Measurements from ENCODE around the gene FAM83E.

The FAM83E gene

GRCh38 chr19:48618278-48618915, 3.5 kb upstream of the FAM83E start:
- peak overlapping the region; percentile 97 for H3K4me3 ChIP-seq (ENCODE audit: low read length)
- H3K9me3 ChIP-seq (ENCODE audit: control insufficient read depth, insufficient read depth, low read length): no peaks in the 10 kb centered on the region
- no peaks in the 10 kb centered on the region for H3K27me3 ChIP-seq (ENCODE audit: control insufficient read depth, insufficient read depth, low read length)
- peaks cover 21% of the 10 kb centered on the region for H3K36me3 ChIP-seq (ENCODE audit: control insufficient read depth, insufficient read depth, low read length)
- no CpG with 5 or more reads among the region's 18 CpGs for WGBS (ENCODE audit: insufficient coverage, insufficient read length)
- H3K27ac ChIP-seq (ENCODE audit: low read length): no peak overlapping the region
- DNase-seq (ENCODE audit: low read depth, low spot score): no peak
- peaks cover 4% of the 10 kb centered on the region for H3K4me1 ChIP-seq (ENCODE audit: control insufficient read depth, insufficient read depth, low read length)

DNA sequence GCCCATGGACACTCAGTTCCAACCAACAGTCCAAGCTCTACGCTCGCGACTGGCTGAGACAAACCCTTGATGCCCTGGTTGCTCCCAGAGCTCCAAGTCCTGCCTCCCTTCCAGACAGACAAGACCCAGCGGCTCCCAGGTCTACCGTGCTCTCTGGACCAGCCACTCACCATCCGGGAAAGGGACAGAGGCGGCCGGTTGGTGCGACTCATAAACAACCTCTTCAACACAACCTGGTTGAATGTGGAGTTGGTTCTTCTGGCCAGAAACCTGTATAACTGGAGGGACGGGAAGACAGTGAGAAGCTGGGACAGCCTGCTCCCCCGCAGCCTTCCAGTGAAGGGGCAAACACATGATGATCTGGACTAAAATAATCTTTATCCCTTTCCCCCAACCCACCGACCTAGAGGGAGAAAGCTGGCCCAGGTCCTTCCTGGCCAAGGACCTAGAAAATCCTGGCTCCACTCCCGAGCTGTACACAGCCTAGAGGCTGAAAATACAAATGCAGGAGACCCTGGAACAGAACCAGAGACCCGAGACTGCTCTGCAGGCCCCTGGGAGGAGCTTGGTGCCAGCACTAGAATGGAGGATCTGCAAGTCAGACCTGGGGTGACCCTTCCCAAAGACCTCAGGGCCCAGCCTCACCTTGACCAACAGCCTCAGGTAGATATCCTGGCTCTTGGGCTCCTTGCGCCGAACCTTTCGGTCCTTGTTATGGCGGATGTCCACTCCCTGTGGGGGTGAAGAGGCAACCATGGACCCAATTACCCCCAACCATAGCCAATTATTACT, 2.5 kb upstream of the FAM83E start:
- peaks cover 4% of the 10 kb centered on the region for H3K4me1 ChIP-seq (ENCODE audit: control insufficient read depth, insufficient read depth, low read length)
- no peak overlapping the region for H3K27ac ChIP-seq (ENCODE audit: low read length)

GRCh38 chr19:48616491-48617056, 1.7 kb upstream of the FAM83E start:
- Histone ChIP-seq H3K4me3 (ENCODE audit: low read length) (no peak overlapping the region), H3K36me3 (ENCODE audit: control insufficient read depth, insufficient read depth, low read length) (peaks cover 21% of the 10 kb centered on the region), H3K4me1 (ENCODE audit: control insufficient read depth, insufficient read depth, low read length) (peaks cover 4% of the 10 kb centered on the region), H3K27ac (ENCODE audit: low read length) (no peak overlapping the region), H3K9me3 (ENCODE audit: control insufficient read depth, insufficient read depth, low read length) (no peaks in the 10 kb centered on the region), H3K27me3 (ENCODE audit: control insufficient read depth, insufficient read depth, low read length) (no peaks in the 10 kb centered on the region)
- DNase-seq (ENCODE audit: low read depth, low spot score): no peak
- no CpG with 5 or more reads among the region's 12 CpGs for WGBS (ENCODE audit: insufficient coverage, insufficient read length)

More for the DNA sequence above, 2.5 kb upstream of the FAM83E start:
- no peaks in the 10 kb centered on the region for H3K9me3 ChIP-seq (ENCODE audit: control insufficient read depth, insufficient read depth, low read length)
- no peak overlapping the region; the same call in 1 of the 2 replicates for H3K4me3 ChIP-seq (ENCODE audit: low read length)
- no peaks in the 10 kb centered on the region for H3K27me3 ChIP-seq (ENCODE audit: control insufficient read depth, insufficient read depth, low read length)
- DNase-seq (ENCODE audit: low read depth, low spot score): no peak
- peaks cover 21% of the 10 kb centered on the region for H3K36me3 ChIP-seq (ENCODE audit: control insufficient read depth, insufficient read depth, low read length)
- no CpG with 5 or more reads among the region's 18 CpGs for WGBS (ENCODE audit: insufficient coverage, insufficient read length)

- Histone ChIP-seq H3K36me3 (ENCODE audit: control insufficient read depth, insufficient read depth, low read length) (peaks cover 21% of the 10 kb centered on the region), H3K27ac (ENCODE audit: low read length) (no peak overlapping the region), H3K9me3 (ENCODE audit: control insufficient read depth, insufficient read depth, low read length) (no peaks in the 10 kb centered on the region), H3K4me3 (ENCODE audit: low read length) (no peak overlapping the region), H3K4me1 (ENCODE audit: control insufficient read depth, insufficient read depth, low read length) (peaks cover 4% of the 10 kb centered on the region), H3K27me3 (ENCODE audit: control insufficient read depth, insufficient read depth, low read length) (no peaks in the 10 kb centered on the region)
- WGBS (ENCODE audit: insufficient coverage, insufficient read length): no CpG with 5 or more reads among the region's 16 CpGs
- DNase-seq (ENCODE audit: low read depth, low spot score): no peak
Observed at GRCh38 chr19:48616041-48616436, 1.2 kb upstream of the FAM83E start.

DNA sequence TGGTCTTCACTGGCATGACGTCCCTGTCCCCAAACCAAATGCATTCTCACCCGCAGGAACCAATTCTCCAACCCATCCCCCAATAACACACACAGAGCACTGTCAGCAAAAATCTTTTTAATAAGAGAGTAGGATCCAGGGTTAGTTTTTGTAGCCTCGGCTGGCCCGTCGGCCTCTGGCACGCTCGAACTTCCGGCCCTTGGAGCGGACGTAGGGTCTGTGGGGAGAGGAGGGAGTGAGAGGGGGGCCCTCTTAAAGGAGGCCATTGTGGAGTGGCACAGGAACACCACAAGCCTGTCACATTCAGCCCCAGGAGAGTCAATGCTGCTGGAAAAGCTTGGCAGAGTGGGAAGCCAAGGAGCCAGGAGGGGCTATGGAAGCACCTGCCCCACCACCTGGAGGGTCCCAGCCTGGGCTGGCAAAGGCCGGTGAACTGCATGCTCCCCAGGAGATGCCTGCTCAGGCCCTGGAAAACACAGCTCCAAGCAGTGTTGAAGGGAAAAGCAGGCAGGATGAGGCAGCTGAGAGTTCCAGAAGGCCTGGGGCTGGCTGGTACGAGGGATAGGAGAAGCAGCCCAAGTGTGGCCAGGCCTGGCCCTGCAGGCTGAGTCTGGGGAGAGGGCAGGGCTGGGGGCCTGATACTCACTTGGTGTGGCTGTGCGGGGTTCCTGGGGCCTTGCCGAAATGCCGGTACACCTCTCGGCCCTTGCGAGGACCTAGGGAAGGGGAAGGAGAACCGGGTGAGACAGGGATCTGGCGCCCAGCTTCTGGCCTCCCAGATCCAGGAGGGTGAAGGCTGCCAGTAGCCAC, 560 bp upstream of the FAM83E start:
- WGBS (ENCODE audit: insufficient coverage, insufficient read length): no CpG with 5 or more reads among the region's 19 CpGs
- H3K36me3 ChIP-seq (ENCODE audit: control insufficient read depth, insufficient read depth, low read length): peaks cover 21% of the 10 kb centered on the region
- H3K9me3 ChIP-seq (ENCODE audit: control insufficient read depth, insufficient read depth, low read length): no peaks in the 10 kb centered on the region
- no peak overlapping the region for H3K27ac ChIP-seq (ENCODE audit: low read length)
- peaks cover 4% of the 10 kb centered on the region for H3K4me1 ChIP-seq (ENCODE audit: control insufficient read depth, insufficient read depth, low read length)
- H3K4me3 ChIP-seq (ENCODE audit: low read length): no peak overlapping the region
- DNase-seq (ENCODE audit: low read depth, low spot score): no peak
- no peaks in the 10 kb centered on the region for H3K27me3 ChIP-seq (ENCODE audit: control insufficient read depth, insufficient read depth, low read length)

GRCh38 chr19:48613852-48614435, 932 bp downstream of the FAM83E start:
- Histone ChIP-seq H3K4me3 (ENCODE audit: low read length) (no peak overlapping the region), H3K36me3 (ENCODE audit: control insufficient read depth, insufficient read depth, low read length) (peaks cover 21% of the 10 kb centered on the region), H3K27ac (ENCODE audit: low read length) (no peak overlapping the region), H3K4me1 (ENCODE audit: control insufficient read depth, insufficient read depth, low read length) (peaks cover 4% of the 10 kb centered on the region), H3K9me3 (ENCODE audit: control insufficient read depth, insufficient read depth, low read length) (no peaks in the 10 kb centered on the region), H3K27me3 (ENCODE audit: control insufficient read depth, insufficient read depth, low read length) (no peaks in the 10 kb centered on the region)
- no CpG with 5 or more reads among the region's 13 CpGs for WGBS (ENCODE audit: insufficient coverage, insufficient read length)
- no peak for DNase-seq (ENCODE audit: low read depth, low spot score)

DNA sequence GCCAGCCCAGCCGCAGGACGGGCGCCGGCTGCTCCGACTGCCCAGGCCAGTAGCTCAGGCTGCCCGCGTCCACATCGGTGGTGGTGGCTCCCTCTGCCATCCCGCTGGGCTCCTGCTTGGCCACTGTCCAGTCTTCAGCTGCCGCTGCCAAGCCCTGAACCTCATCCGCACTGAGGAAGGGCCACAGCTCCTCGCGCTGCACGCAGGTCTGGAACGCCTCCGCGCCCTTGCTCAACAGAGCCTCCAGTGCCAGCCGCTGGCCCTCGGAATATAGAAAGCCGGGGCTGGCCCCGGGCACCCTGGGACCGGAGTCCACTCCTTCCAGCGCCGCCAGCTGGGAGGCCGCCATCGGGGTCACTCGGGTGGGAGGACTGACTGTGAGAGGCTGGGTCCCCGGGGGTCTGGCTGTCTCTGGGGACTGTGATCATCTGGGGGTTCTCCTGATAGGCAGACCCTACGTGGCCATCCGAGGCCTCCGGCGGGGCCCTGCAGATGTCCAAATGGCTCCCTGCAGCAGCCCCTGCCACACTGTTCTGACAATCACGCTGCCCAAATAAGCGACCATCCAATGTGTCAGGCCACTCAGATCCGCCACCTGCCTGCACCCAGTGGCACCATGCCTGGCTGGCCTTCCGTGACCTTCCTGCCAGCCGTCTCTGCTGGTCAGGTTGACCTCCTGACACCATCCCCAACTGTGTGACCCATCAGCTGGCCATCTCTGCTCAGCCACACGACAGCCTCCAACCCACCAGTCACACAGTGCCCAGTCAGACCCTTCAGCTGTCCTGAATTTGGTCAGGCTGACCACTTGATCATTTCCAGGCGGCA, 1.6 kb downstream of the FAM83E start:
- H3K36me3 ChIP-seq (ENCODE audit: control insufficient read depth, insufficient read depth, low read length): peaks cover 21% of the 10 kb centered on the region
- H3K9me3 ChIP-seq (ENCODE audit: control insufficient read depth, insufficient read depth, low read length): no peaks in the 10 kb centered on the region
- H3K27ac ChIP-seq (ENCODE audit: low read length): no peak overlapping the region
- H3K4me1 ChIP-seq (ENCODE audit: control insufficient read depth, insufficient read depth, low read length): peaks cover 6% of the 10 kb centered on the region
- no CpG with 5 or more reads among the region's 39 CpGs for WGBS (ENCODE audit: insufficient coverage, insufficient read length)
- no peak for DNase-seq (ENCODE audit: low read depth, low spot score)
- H3K4me3 ChIP-seq (ENCODE audit: low read length): no peak overlapping the region
- no peaks in the 10 kb centered on the region for H3K27me3 ChIP-seq (ENCODE audit: control insufficient read depth, insufficient read depth, low read length)

DNA sequence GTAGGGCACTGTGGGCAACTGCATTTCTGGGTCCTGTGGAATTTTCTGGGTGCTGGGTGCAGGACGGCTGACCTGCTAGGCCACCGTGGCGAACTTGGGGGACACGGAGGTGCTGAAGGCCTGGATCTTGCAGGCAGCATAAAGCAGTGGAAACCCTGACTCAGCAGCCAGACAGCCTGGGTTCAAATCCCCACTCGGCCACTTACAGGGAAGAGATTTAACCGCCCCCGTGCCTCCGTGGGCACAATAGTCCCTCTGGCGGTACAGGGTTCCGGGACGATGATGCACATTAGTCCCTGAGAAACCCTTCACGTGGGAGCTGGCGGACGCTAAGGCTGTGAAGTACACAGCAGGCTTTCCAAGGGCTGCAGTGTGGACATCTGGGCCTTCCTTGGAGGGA, 3.0 kb downstream of the FAM83E start:
- H3K36me3 ChIP-seq (ENCODE audit: control insufficient read depth, insufficient read depth, low read length): peaks cover 17% of the 10 kb centered on the region
- no peak for DNase-seq (ENCODE audit: low read depth, low spot score)
- no peaks in the 10 kb centered on the region for H3K9me3 ChIP-seq (ENCODE audit: control insufficient read depth, insufficient read depth, low read length)
- no peak overlapping the region for H3K27ac ChIP-seq (ENCODE audit: low read length)
- no CpG with 5 or more reads among the region's 14 CpGs for WGBS (ENCODE audit: insufficient coverage, insufficient read length)
- peaks cover 6% of the 10 kb centered on the region for H3K4me1 ChIP-seq (ENCODE audit: control insufficient read depth, insufficient read depth, low read length)
- no peaks in the 10 kb centered on the region for H3K27me3 ChIP-seq (ENCODE audit: control insufficient read depth, insufficient read depth, low read length)
- H3K4me3 ChIP-seq (ENCODE audit: low read length): no peak overlapping the region

DNA sequence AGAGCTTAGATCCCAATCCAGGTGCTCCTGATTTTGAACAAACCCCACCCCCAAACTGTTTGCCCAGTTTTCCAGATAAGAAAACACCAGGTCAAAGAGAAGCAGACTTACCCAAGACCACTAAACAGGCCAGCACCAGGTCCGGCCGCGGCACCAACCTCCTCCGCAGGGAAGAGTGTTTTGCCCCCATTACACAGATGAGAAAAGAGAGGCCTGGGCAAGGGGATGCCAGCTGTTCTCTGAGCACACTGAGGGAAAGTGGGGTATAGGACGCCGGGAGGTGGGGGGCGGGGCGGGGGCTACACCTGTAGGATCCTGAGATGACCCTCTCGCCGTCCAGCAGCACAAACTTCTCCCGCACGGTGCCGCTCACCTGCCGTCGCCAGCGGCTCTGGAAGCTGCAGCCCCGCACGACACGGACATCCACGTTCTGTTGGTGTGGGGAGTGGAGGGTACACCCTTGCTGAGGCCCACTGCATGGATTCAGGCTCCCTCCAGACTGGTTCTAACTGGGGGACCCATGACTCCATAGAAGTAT, 5.2 kb downstream of the FAM83E start:
- Histone ChIP-seq H3K4me1 (ENCODE audit: control insufficient read depth, insufficient read depth, low read length) (peaks cover 3% of the 10 kb centered on the region; the same call in 1 of the 2 replicates), H3K36me3 (ENCODE audit: control insufficient read depth, insufficient read depth, low read length) (no peaks in the 10 kb centered on the region), H3K9me3 (ENCODE audit: control insufficient read depth, insufficient read depth, low read length) (no peaks in the 10 kb centered on the region), H3K27ac (ENCODE audit: low read length) (no peak overlapping the region), H3K27me3 (ENCODE audit: control insufficient read depth, insufficient read depth, low read length) (no peaks in the 10 kb centered on the region), H3K4me3 (ENCODE audit: low read length) (no peak overlapping the region)
- WGBS (ENCODE audit: insufficient coverage, insufficient read length): no CpG with 5 or more reads among the region's 20 CpGs
- DNase-seq (ENCODE audit: low read depth, low spot score): no peak

Data from iPS DF 6.9 (cell line).